PC-3 (cell line): ENCODE measurements around the gene RAB31. TPM values are rescaled to one million over a fixed set of nuclear protein-coding genes. Genes with fewer than 3 reads are reported as not detected.

ENCODE experiments used
- ATAC-seq: fragments of 200-7000 bp; cut with Tn5 transposase; 2 replicates; pipeline ENCODE4 v1.9.1; 2020; ENCODE audit warnings: mild to moderate bottlenecking, moderate library complexity
- BruUV-seq: library from RNA; stranded (reverse); fragments of 400-500 nt; replicated peaks from 2 replicates; lab custom pipeline; 2021; lab: Mats Ljungman, UMichigan
- CTCF ChIA-PET: fragments of 300-600 bp; sonication (Branson Sonifier 250); formaldehyde crosslinking; loops from one replicate; lab custom pipeline; 2022; ENCODE audit warnings: antibody characterized with exemption; lab: Charles Lee
- POLR2A ChIA-PET: fragments of 300-600 bp; sonication (Branson Sonifier 250); formaldehyde crosslinking; loops from one replicate; lab custom pipeline; 2022; ENCODE audit warnings: antibody characterized with exemption; ENCODE audit not compliant: unreplicated experiment; lab: Charles Lee
- DNase-seq: peaks from one replicate; pipeline ENCODE4 v3.0.0-alpha.2; 2015
- H2AFZ ChIP-seq: fragments of 300-600 bp; sonication (generic); 2 replicates; pipeline ENCODE4 v1.6.0; 2016; ENCODE audit warnings: antibody characterized with exemption, low read length
- H3F3A ChIP-seq: fragments of 300-600 bp; sonication (generic); one replicate; pipeline ENCODE4 v1.6.0; 2017; ENCODE audit warnings: antibody characterized with exemption, low read length, control low read depth, mild to moderate bottlenecking; ENCODE audit not compliant: unreplicated experiment
- H3K27ac ChIP-seq: fragments of 300-600 bp; sonication (generic); 2 replicates; pipeline ENCODE4 v1.5.1; 2016; ENCODE audit warnings: mild to moderate bottlenecking, low read length
- H3K27me3 ChIP-seq: fragments of 300-600 bp; sonication (generic); 2 replicates; pipeline ENCODE4 v1.6.1; 2016; ENCODE audit warnings: low read length, mixed read lengths
- H3K36me3 ChIP-seq: fragments of 300-600 bp; sonication (generic); 2 replicates; pipeline ENCODE4 v1.6.1; 2016; ENCODE audit warnings: low read depth, mixed run types, low read length, mixed read lengths
- H3K4me1 ChIP-seq: fragments of 300-600 bp; sonication (generic); 2 replicates; pipeline ENCODE4 v1.5.1; 2016; ENCODE audit warnings: low read length; ENCODE audit not compliant: insufficient read depth
- H3K4me2 ChIP-seq: fragments of 300-600 bp; sonication (generic); 2 replicates; pipeline ENCODE4 v1.6.0; 2016; ENCODE audit warnings: low read length
- H3K4me3 ChIP-seq: fragments of 300-600 bp; sonication (generic); 2 replicates; pipeline ENCODE4 v1.5.1; 2016; ENCODE audit warnings: mild to moderate bottlenecking, low read length, mixed read lengths
- H3K79me2 ChIP-seq: fragments of 300-600 bp; sonication (generic); 2 replicates; pipeline ENCODE4 v1.6.1; 2017; ENCODE audit warnings: low read length, mixed read lengths
- H3K9ac ChIP-seq: fragments of 300-600 bp; sonication (generic); 2 replicates; pipeline ENCODE4 v1.6.0; 2016; ENCODE audit warnings: mild to moderate bottlenecking, low read length
- H3K9me2 ChIP-seq: fragments of 300-600 bp; sonication (generic); replicated peaks from 2 replicates; pipeline ENCODE4 v1.6.1; 2016; ENCODE audit warnings: mixed run types, low read length, mixed read lengths
- H3K9me3 ChIP-seq: fragments of 300-600 bp; sonication (generic); 2 replicates; pipeline ENCODE4 v1.6.1; 2016; ENCODE audit warnings: low read length, mixed read lengths
- H4K20me1 ChIP-seq: fragments of 300-600 bp; sonication (generic); 2 replicates; pipeline ENCODE4 v1.6.1; 2016; ENCODE audit warnings: low read length, mixed read lengths
- CTCF ChIP-seq: fragments of 300-600 bp; sonication (generic); conservative IDR thresholded peaks from 2 replicates; pipeline ENCODE4 v1.5.1; 2017; ENCODE audit warnings: antibody characterized with exemption, low read depth, mild to moderate bottlenecking, low read length
- EZH2 ChIP-seq: fragments of 300-600 bp; sonication (generic); IDR thresholded peaks from one replicate; pipeline ENCODE4 v1.6.1; 2017; ENCODE audit warnings: antibody characterized with exemption, mild to moderate bottlenecking, low read length; ENCODE audit not compliant: unreplicated experiment
- EZH2phosphoT487 ChIP-seq: fragments of 300-600 bp; sonication (generic); IDR thresholded peaks from 2 replicates; pipeline ENCODE4 v1.6.1; 2018; ENCODE audit warnings: mild to moderate bottlenecking, antibody characterized with exemption, low read length, borderline replicate concordance
- intact Hi-C: fragments of 100-400 bp; cut with micrococcal nuclease; formaldehyde crosslinking; loops from 2 replicates; pipeline ENCODE4 v1.9.0; 2023
- total RNA-seq: library from RNA; depleted of rRNA; stranded (reverse); fragments of >200 nt; gene quantifications from 2 replicates; pipeline ENCODE4 v1.2.3, GENCODE V29; 2014

Gene RAB31
- total RNA-seq, 1 experiment from 2014 or later: 3.8 TPM

- ATAC-seq (no peak), DNase-seq (peak; percentile 23)
- Histone ChIP-seq H3K9ac (no peak overlapping the region), H3K9me2 (no peaks in the 10 kb centered on the region), H3K27ac (no peak overlapping the region), H3K79me2 (no peaks in the 10 kb centered on the region), H3K9me3 (no peaks in the 10 kb centered on the region), H3K4me2 (no peak overlapping the region), H4K20me1 (no peaks in the 10 kb centered on the region), H3K36me3 (no peaks in the 10 kb centered on the region), H3K27me3 (no peaks in the 10 kb centered on the region), H2AFZ (no peak overlapping the region), H3K4me3 (no peak overlapping the region), H3K4me1 (peaks cover 16% of the 10 kb centered on the region), H3F3A (no peaks in the 10 kb centered on the region)
- intact Hi-C loops: no loop called here
- no TSS peak for BruUV-seq
- CTCF ChIA-PET: no interaction called here
- TF ChIP-seq EZH2phosphoT487 (no peak), CTCF (no peak), EZH2 (no peak)
- POLR2A ChIA-PET: interaction anchor here (0.6 kb wide), 1 partner anchor 40 kb away, joined by 7 read pairs; no protein-coding TSS in a partner anchor
Observed at GRCh38 chr18:9688036-9688741, 19.9 kb upstream of the RAB31 start.

- no peaks in the 10 kb centered on the region for H3K27me3 ChIP-seq
- no peaks in the 10 kb centered on the region for H3K9me3 ChIP-seq
- no peaks in the 10 kb centered on the region for H3F3A ChIP-seq
- BruUV-seq: no TSS peak
- no peak overlapping the region for H3K4me3 ChIP-seq
- H3K79me2 ChIP-seq: no peaks in the 10 kb centered on the region
- H4K20me1 ChIP-seq: no peaks in the 10 kb centered on the region
- no peak overlapping the region for H3K27ac ChIP-seq
- CTCF ChIA-PET: no interaction called here
- no peaks in the 10 kb centered on the region for H3K9me2 ChIP-seq
- H3K4me1 ChIP-seq: peaks cover 5% of the 10 kb centered on the region
- intact Hi-C loops: no loop called here
- TF ChIP-seq EZH2phosphoT487: no peak
- TF ChIP-seq CTCF: no peak
- no peak for TF ChIP-seq EZH2
- no peak overlapping the region for H2AFZ ChIP-seq
- H3K36me3 ChIP-seq: no peaks in the 10 kb centered on the region
- POLR2A ChIA-PET: no interaction called here
- no peak for DNase-seq
- ATAC-seq: no peak
- H3K9ac ChIP-seq: no peak overlapping the region
- no peak overlapping the region for H3K4me2 ChIP-seq
Observed at GRCh38 chr18:9689253-9689652, 18.8 kb upstream of the RAB31 start.
